Panc1 (cell line): Measurements from ENCODE around the gene OMA1.

ENCODE experiments used
- CTCF ChIP-seq: fragments of 450-650 bp; IDR thresholded peaks from 2 replicates; pipeline ENCODE4 v1.5.1; 2017; ENCODE audit warnings: mild to moderate bottlenecking
- POLR2AphosphoS5 ChIP-seq: IDR thresholded peaks from 2 replicates; pipeline ENCODE4 v1.6.1; 2012; ENCODE audit warnings: mild to moderate bottlenecking, low read depth, low read length, moderate library complexity
- SIN3A ChIP-seq: IDR thresholded peaks from 2 replicates; pipeline ENCODE4 v1.6.1; 2012; ENCODE audit warnings: low read depth, mild to moderate bottlenecking, low read length, moderate library complexity, borderline replicate concordance; ENCODE audit not compliant: insufficient read depth
- TCF7L2 ChIP-seq: IDR thresholded peaks from 2 replicates; pipeline ENCODE4 v1.6.1; 2011; ENCODE audit warnings: mild to moderate bottlenecking, low read depth, low read length, inconsistent platforms
- TF ChIP-seq, protein P1 (sequence below), 2 experiments: IDR thresholded peaks; 2 replicates each; pipeline ENCODE4 v1.6.1; 2011 to 2012; ENCODE audit warnings: low read depth in 2 of 2, control low read depth in 1 of 2, low read length in 1 of 2, mild to moderate bottlenecking in 1 of 2, moderate library complexity in 1 of 2; ENCODE audit not compliant: insufficient read depth in 1 of 2

DNA sequence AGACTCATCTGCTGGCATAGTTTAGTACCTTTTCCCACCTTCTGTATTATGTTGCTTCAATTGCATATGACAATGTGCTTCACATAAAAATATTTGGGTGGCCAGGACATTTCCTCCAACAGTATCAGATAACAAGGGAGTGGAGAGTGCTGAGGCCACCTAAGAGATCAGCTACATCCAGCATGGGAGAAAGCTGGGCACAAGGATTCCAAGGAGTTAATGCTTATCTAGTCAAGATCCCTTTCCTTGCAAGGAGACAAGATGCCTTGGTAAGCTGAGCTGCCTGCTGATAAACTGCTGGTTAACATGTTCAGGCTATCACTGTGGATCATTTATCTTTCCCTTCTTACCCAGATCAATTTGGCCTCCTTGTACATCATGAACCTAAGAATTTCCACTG is 25.1 kb upstream of the OMA1 start:
- TF ChIP-seq SIN3A: no peak
- no peak for TF ChIP-seq CTCF
- TF ChIP-seq POLR2AphosphoS5: no peak
- no peak for TF ChIP-seq TCF7L2
- TF ChIP-seq, protein P1, sequence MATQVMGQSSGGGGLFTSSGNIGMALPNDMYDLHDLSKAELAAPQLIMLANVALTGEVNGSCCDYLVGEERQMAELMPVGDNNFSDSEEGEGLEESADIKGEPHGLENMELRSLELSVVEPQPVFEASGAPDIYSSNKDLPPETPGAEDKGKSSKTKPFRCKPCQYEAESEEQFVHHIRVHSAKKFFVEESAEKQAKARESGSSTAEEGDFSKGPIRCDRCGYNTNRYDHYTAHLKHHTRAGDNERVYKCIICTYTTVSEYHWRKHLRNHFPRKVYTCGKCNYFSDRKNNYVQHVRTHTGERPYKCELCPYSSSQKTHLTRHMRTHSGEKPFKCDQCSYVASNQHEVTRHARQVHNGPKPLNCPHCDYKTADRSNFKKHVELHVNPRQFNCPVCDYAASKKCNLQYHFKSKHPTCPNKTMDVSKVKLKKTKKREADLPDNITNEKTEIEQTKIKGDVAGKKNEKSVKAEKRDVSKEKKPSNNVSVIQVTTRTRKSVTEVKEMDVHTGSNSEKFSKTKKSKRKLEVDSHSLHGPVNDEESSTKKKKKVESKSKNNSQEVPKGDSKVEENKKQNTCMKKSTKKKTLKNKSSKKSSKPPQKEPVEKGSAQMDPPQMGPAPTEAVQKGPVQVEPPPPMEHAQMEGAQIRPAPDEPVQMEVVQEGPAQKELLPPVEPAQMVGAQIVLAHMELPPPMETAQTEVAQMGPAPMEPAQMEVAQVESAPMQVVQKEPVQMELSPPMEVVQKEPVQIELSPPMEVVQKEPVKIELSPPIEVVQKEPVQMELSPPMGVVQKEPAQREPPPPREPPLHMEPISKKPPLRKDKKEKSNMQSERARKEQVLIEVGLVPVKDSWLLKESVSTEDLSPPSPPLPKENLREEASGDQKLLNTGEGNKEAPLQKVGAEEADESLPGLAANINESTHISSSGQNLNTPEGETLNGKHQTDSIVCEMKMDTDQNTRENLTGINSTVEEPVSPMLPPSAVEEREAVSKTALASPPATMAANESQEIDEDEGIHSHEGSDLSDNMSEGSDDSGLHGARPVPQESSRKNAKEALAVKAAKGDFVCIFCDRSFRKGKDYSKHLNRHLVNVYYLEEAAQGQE (IDR thresholded peaks at IDR 0.05; ENCODE audit: insufficient read depth in 1 of 2, low read depth in 2 of 2, low read length in 1 of 2): no peak
